Neuron (in vitro differentiated cells): Measurements from ENCODE around the gene CHI3L1.

ENCODE experiments used
- H2AFZ ChIP-seq: one replicate; pipeline ENCODE4 v1.6.1; 2013; ENCODE audit warnings: low read depth, mild to moderate bottlenecking, inconsistent platforms, low read length, moderate library complexity
- H3K27me3 ChIP-seq: one replicate; pipeline ENCODE4 v1.6.1; 2013; ENCODE audit warnings: low read length; ENCODE audit not compliant: insufficient read depth
- H3K36me3 ChIP-seq: one replicate; pipeline ENCODE4 v1.6.1; 2013; ENCODE audit warnings: low read length; ENCODE audit not compliant: insufficient read depth
- H3K4me1 ChIP-seq: one replicate; pipeline ENCODE4 v1.6.1; 2013; ENCODE audit warnings: low read length; ENCODE audit not compliant: insufficient read depth
- H3K4me3 ChIP-seq: 2 replicates; pipeline ENCODE4 v1.5.1; 2013; ENCODE audit warnings: mild to moderate bottlenecking, low read length, moderate library complexity
- H3K9me3 ChIP-seq: one replicate; pipeline ENCODE4 v1.6.1; 2013; ENCODE audit warnings: low read length

CHI3L1 gene

GRCh38 chr1:203174324-203174985 is 12.0 kb downstream of the CHI3L1 start:
- peaks cover 17% of the 10 kb centered on the region for H3K4me1 ChIP-seq
- peaks cover 8% of the 10 kb centered on the region for H3K27me3 ChIP-seq
- H3K4me3 ChIP-seq: no peak overlapping the region
- no peaks in the 10 kb centered on the region for H3K9me3 ChIP-seq
- no peaks in the 10 kb centered on the region for H3K36me3 ChIP-seq
- H2AFZ ChIP-seq: no peak overlapping the region

GRCh38 chr1:203173566-203173965 is 12.9 kb downstream of the CHI3L1 start:
- Histone ChIP-seq H3K4me3 (no peak overlapping the region), H3K4me1 (peaks cover 13% of the 10 kb centered on the region), H3K9me3 (no peaks in the 10 kb centered on the region), H3K27me3 (peaks cover 8% of the 10 kb centered on the region), H2AFZ (no peak overlapping the region), H3K36me3 (no peaks in the 10 kb centered on the region)

DNA sequence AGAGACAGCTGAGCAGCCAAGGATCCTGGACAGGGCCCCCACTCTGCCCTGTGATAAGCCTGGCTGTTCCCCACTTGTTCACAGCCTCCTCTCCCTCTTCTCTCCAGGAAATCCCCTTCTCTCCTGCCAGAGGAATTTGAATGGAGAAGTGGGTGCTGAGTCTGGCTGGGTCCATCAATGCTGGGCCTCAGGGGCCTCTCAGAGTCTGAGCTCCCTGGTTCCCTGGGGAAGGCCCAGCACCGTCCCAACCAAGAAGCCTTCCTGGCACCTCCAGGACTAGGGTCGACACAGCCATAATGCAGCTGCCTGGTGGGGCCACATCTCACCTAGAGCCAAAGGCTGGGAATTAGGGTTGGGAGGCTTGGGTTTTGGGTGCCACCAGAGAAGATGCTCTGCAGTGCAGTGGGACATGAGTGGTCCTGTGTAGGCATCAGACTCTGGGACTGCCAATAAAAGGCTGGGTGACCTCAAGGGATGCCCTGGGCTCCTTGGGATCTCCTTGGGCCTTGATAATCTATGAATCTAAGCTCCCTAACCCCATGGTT is 13.4 kb downstream of the CHI3L1 start:
- H3K27me3 ChIP-seq: peaks cover 8% of the 10 kb centered on the region
- H3K9me3 ChIP-seq: no peaks in the 10 kb centered on the region
- H2AFZ ChIP-seq: no peak overlapping the region
- H3K4me1 ChIP-seq: peaks cover 8% of the 10 kb centered on the region
- H3K4me3 ChIP-seq: no peak overlapping the region
- H3K36me3 ChIP-seq: no peaks in the 10 kb centered on the region

GRCh38 chr1:203172184-203173010 is 14.1 kb downstream of the CHI3L1 start:
- H3K27me3 ChIP-seq: peaks cover 8% of the 10 kb centered on the region
- no peaks in the 10 kb centered on the region for H3K36me3 ChIP-seq
- no peaks in the 10 kb centered on the region for H3K9me3 ChIP-seq
- H3K4me1 ChIP-seq: peaks cover 1% of the 10 kb centered on the region
- H3K4me3 ChIP-seq: no peak overlapping the region
- no peak overlapping the region for H2AFZ ChIP-seq

DNA sequence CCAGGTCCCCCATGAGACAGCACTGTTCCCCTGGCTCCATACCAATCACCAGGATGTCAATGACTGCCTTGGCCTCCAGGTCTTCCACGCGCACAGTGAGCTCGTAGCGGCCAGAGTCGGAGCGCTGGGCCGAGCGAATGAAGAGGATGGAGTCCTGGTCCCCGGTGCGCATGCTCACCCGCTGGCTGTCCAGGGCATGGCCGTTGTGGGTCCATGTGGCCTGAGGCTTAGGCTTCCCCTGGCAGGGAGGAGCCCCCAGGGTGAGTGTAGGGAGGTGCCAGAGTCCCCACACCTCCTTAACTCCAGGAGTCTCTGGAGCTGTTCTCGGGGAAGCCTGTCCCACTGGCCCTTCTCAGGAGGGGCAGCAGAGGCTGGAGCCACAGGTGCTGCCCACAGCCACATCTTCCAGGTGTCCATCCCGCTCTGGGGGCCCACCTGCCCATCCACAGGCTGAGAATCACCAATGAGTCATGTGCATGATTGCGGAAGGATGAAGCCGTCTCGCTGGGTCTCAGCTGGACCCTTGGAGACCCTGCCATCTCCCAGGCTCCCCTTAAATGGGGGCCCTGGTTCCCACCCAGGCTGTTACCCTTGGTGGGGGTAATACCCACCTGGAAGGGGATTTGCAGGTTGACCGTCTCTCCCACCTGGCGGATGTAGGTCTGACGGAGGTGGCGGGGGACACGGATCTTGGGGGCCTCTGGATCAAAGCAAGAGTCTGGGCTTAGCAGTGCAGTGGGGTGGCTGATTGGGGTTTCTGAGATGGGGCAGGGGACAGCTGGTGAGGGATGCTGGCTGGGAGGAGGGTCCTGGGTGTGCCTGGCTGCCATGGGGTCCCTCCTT is 14.9 kb downstream of the CHI3L1 start:
- no peaks in the 10 kb centered on the region for H3K9me3 ChIP-seq
- peaks cover 4% of the 10 kb centered on the region for H3K27me3 ChIP-seq
- no peaks in the 10 kb centered on the region for H3K36me3 ChIP-seq
- no peak overlapping the region for H2AFZ ChIP-seq
- no peaks in the 10 kb centered on the region for H3K4me1 ChIP-seq
- H3K4me3 ChIP-seq: no peak overlapping the region

DNA sequence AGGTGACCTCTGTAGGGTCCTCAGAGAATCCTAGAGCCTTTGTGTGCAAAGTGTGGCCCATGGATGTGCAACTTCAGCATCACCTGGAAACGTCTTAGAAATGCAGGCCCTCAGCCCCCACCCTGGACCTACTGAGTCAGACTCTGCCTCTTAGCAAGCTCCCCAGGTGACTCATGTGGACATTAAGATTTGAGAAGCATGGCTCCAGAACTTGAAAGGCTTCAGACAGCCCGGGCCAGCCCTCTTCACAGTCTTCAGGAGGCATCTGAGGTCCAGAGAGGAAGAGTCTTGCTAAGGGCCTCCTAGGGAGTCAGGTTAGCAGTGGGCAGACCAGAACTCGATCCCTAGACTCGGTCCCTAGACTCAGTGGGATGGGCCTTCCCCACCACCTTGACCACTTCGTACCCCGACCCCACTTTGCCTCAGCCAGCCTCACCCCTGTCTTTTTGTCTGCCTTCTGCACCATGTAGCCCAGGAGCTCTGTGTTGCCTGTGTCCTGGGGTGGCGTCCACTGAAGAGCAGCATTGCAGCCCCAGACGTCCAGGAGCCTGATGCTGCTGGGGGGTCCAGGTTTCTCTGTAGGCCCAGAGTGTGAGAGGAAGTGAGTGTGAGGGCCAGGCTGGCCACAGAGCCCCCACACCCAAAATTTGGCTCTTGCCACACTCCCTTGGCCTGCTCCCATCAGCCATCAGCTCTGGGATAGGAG is 15.7 kb downstream of the CHI3L1 start:
- Histone ChIP-seq H3K27me3 (no peaks in the 10 kb centered on the region), H3K9me3 (peaks cover 3% of the 10 kb centered on the region), H3K4me3 (no peak overlapping the region), H3K4me1 (no peaks in the 10 kb centered on the region), H3K36me3 (no peaks in the 10 kb centered on the region), H2AFZ (no peak overlapping the region)

DNA sequence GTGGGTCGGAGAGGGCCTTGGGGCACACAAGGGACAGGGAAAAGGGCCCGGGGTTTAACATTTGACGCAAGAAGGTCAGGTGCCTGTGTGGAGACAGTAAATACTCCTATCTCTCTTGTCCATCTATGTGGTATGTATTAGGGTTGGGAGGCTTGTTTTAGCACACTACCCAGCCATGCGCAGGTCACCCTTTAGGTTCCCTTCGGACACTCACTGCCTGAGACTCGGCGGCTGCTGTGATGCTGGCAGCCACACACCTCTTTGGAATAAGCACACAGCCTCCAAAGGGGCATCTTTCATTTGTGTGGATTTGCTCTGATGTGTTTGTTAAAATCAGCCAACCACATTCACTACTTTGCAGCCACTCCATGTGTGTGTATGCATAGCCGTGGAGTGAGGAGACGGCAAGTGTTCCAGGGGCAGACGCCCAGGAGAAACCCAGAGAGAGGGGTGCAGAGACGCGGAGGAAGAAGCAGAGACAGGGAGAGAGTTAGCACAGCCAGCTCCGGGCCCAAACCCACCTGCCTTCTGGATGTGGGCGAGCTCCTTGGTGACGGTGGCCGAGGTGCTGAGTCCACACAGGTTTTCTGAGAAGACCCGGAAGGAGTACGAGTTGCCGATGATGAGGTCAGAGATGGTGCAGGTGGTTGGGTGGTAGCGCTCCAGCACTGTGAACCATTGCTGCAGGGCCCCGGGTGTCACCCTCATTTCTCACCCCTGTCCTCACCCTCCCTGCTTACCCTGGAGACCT is 16.6 kb downstream of the CHI3L1 start:
- no peaks in the 10 kb centered on the region for H3K36me3 ChIP-seq
- no peak overlapping the region for H2AFZ ChIP-seq
- H3K27me3 ChIP-seq: no peaks in the 10 kb centered on the region
- no peaks in the 10 kb centered on the region for H3K4me1 ChIP-seq
- H3K9me3 ChIP-seq: peaks cover 4% of the 10 kb centered on the region
- H3K4me3 ChIP-seq: no peak overlapping the region

GRCh38 chr1:203168991-203169390 is 17.5 kb downstream of the CHI3L1 start:
- Histone ChIP-seq H3K36me3 (no peaks in the 10 kb centered on the region), H3K9me3 (peaks cover 4% of the 10 kb centered on the region), H3K4me1 (no peaks in the 10 kb centered on the region), H3K27me3 (no peaks in the 10 kb centered on the region), H2AFZ (no peak overlapping the region), H3K4me3 (no peak overlapping the region)

- H2AFZ ChIP-seq: no peak overlapping the region
- H3K4me3 ChIP-seq: no peak overlapping the region
- peaks cover 4% of the 10 kb centered on the region for H3K9me3 ChIP-seq
- no peaks in the 10 kb centered on the region for H3K27me3 ChIP-seq
- no peaks in the 10 kb centered on the region for H3K4me1 ChIP-seq
- no peaks in the 10 kb centered on the region for H3K36me3 ChIP-seq
Measured at GRCh38 chr1:203168256-203168786, 18.2 kb downstream of the CHI3L1 start.

- H3K4me1 ChIP-seq: no peaks in the 10 kb centered on the region
- no peak overlapping the region for H2AFZ ChIP-seq
- peaks cover 4% of the 10 kb centered on the region for H3K9me3 ChIP-seq
- H3K36me3 ChIP-seq: no peaks in the 10 kb centered on the region
- H3K27me3 ChIP-seq: no peaks in the 10 kb centered on the region
- H3K4me3 ChIP-seq: no peak overlapping the region
Measured at GRCh38 chr1:203167913-203168200, 18.6 kb downstream of the CHI3L1 start.

DNA sequence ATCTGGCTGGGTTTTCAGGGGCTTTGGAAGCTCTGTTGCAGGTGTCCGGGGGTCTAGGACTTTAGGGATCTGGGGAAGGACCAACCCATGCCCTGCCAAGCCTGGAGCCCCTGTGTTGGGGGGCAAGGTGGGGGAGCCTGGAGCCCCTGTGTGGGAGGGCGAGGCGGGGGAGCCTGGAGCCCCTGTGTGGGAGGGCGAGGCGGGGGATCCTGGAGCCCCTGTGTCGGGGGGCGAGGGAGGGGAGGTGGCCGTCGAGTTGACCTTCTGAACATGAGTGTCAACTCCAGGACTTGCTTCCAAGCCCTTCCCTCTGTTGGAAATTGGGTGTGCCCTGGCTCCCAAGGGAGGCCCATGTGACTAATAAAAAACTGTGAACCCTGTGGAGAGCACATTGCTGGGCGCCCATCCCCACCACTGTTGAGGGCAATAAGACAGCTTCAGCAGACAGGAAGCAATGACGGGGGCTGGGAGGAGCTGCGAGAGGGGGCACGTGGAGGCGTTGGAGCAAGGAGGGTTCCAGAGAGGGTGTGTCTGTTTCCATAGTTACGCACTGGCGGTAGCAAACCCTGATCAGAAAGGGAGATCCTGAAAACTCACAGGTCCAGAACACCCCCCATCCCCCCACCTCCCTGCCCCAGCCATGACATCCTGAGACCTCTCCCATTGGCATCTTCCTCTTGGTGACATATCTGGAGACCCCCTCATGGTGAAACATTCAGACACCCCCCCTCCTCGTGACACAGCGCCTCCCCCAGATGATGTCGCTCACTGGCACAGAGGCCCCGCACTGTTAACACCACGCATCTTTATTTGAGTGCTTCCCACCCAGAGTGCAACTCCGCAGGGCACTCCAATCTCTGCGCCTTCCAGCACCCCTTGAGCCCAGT is 19.2 kb downstream of the CHI3L1 start:
- no peaks in the 10 kb centered on the region for H3K27me3 ChIP-seq
- no peaks in the 10 kb centered on the region for H3K36me3 ChIP-seq
- no peak overlapping the region for H3K4me3 ChIP-seq
- H3K4me1 ChIP-seq: no peaks in the 10 kb centered on the region
- no peak overlapping the region for H2AFZ ChIP-seq
- H3K9me3 ChIP-seq: peaks cover 4% of the 10 kb centered on the region
